Stimulated activated CD4-positive, alpha-beta T cell treated with anti-CD3 and anti-CD28 coated beads, Interleukin-1b, Interleukin-23, amount 100 ng/mL, for 48 hours (primary cell): Measurements from ENCODE around the gene CDKAL1.
"Not testable (repeated sequence)": the region's sequence is repeated elsewhere in the genome, so short reads cannot be mapped to it uniquely, and the experiment has no call there.

Source experiments
- DNase-seq: peaks from one replicate; pipeline ENCODE4 v3.0.0-alpha.2; 2020

Gene CDKAL1

GRCh38 chr6:20644667-20645370, 110.6 kb downstream of the CDKAL1 start:
- DNase-seq: no peak

- not testable (repeated sequence) for DNase-seq
These were observed 111.3 kb downstream of the CDKAL1 start for GRCh38 chr6:20645572-20645971.

- no peak for DNase-seq
These were observed 113.3 kb downstream of the CDKAL1 start for GRCh38 chr6:20647585-20647984.

- DNase-seq: not testable (repeated sequence)
These were observed 115.6 kb downstream of the CDKAL1 start for GRCh38 chr6:20649696-20650470.

GRCh38 chr6:20652299-20653084, 118.2 kb downstream of the CDKAL1 start:
- no peak for DNase-seq

- DNase-seq: no peak
These were observed 118.8 kb downstream of the CDKAL1 start for GRCh38 chr6:20653085-20653479.

- no peak for DNase-seq
These were observed 121.1 kb downstream of the CDKAL1 start for GRCh38 chr6:20655317-20655716.

GRCh38 chr6:20657274-20657800, 123.1 kb downstream of the CDKAL1 start:
- DNase-seq: no peak

- DNase-seq: no peak
These were observed 123.8 kb downstream of the CDKAL1 start for GRCh38 chr6:20658053-20658452.

GRCh38 chr6:20658516-20658915, 124.3 kb downstream of the CDKAL1 start:
- DNase-seq: no peak

GRCh38 chr6:20660534-20660933, 126.3 kb downstream of the CDKAL1 start:
- no peak for DNase-seq

- no peak for DNase-seq
These were observed 127.5 kb downstream of the CDKAL1 start for GRCh38 chr6:20661721-20662120.

- no peak for DNase-seq
These were observed 130.0 kb downstream of the CDKAL1 start for GRCh38 chr6:20664250-20664649.

GRCh38 chr6:20665290-20665689, 131.0 kb downstream of the CDKAL1 start:
- no peak for DNase-seq

- no peak for DNase-seq
These were observed 135.5 kb downstream of the CDKAL1 start for GRCh38 chr6:20669571-20670314.

- DNase-seq: no peak
These were observed 136.5 kb downstream of the CDKAL1 start for GRCh38 chr6:20670750-20671149.

GRCh38 chr6:20672038-20672437, 137.8 kb downstream of the CDKAL1 start:
- no peak for DNase-seq

GRCh38 chr6:20673458-20673857, 139.2 kb downstream of the CDKAL1 start:
- no peak for DNase-seq

GRCh38 chr6:20674664-20675063, 140.4 kb downstream of the CDKAL1 start:
- DNase-seq: no peak

GRCh38 chr6:20678831-20679352, 144.6 kb downstream of the CDKAL1 start:
- DNase-seq: no peak

GRCh38 chr6:20680697-20681165, 146.5 kb downstream of the CDKAL1 start:
- no peak for DNase-seq

GRCh38 chr6:20681243-20681684, 147.0 kb downstream of the CDKAL1 start:
- no peak for DNase-seq
